Fibroblast of peridontal ligament (primary cell): Measurements from ENCODE around the gene SMAD7.

Experiments
- DNase-seq: peaks from one replicate; pipeline ENCODE4 v3.0.0-alpha.2; 2010; ENCODE audit errors: extremely low read depth

The SMAD7 gene

GRCh38 chr18:48959921-48960920, 9.5 kb upstream of the SMAD7 start:
- DNase-seq: no peak

- no peak for DNase-seq
Observed at GRCh38 chr18:48959551-48959920, 8.8 kb upstream of the SMAD7 start.

- DNase-seq: no peak
Observed at GRCh38 chr18:48958951-48959350, 8.2 kb upstream of the SMAD7 start.

GRCh38 chr18:48957616-48958015, 6.9 kb upstream of the SMAD7 start:
- no peak for DNase-seq

- DNase-seq: no peak
Observed at GRCh38 chr18:48957136-48957535, 6.4 kb upstream of the SMAD7 start.

GRCh38 chr18:48956356-48956755, 5.6 kb upstream of the SMAD7 start:
- peak; percentile 88 for DNase-seq

GRCh38 chr18:48955830-48956261, 5.1 kb upstream of the SMAD7 start:
- no peak for DNase-seq

- no peak for DNase-seq
Observed at GRCh38 chr18:48954886-48955819, 4.4 kb upstream of the SMAD7 start.

GRCh38 chr18:48953104-48953706, 2.4 kb upstream of the SMAD7 start:
- DNase-seq: no peak

GRCh38 chr18:48952287-48953103, 1.7 kb upstream of the SMAD7 start:
- DNase-seq: peak; percentile 76

GRCh38 chr18:48951448-48952286, 902 bp upstream of the SMAD7 start:
- DNase-seq: peak; percentile 86

- DNase-seq: no peak
Observed at GRCh38 chr18:48949606-48950535, 894 bp downstream of the SMAD7 start.

GRCh38 chr18:48949050-48949605, 1.6 kb downstream of the SMAD7 start:
- DNase-seq: no peak

GRCh38 chr18:48948112-48949049, 2.4 kb downstream of the SMAD7 start:
- peak; percentile 84 for DNase-seq

- DNase-seq: no peak
Observed at GRCh38 chr18:48947560-48947959, 3.2 kb downstream of the SMAD7 start.

- no peak for DNase-seq
Observed at GRCh38 chr18:48947092-48947491, 3.7 kb downstream of the SMAD7 start.

- no peak for DNase-seq
Observed at GRCh38 chr18:48946329-48946835, 4.4 kb downstream of the SMAD7 start.

- DNase-seq: no peak
Observed at GRCh38 chr18:48945953-48946217, 4.9 kb downstream of the SMAD7 start.
